OCI-LY7 (cell line): ENCODE measurements around the gene HLA-DPA1. TPM values are rescaled to one million over a fixed set of nuclear protein-coding genes. Genes with fewer than 3 reads are reported as not detected.

Source experiments
- BruUV-seq: library from RNA; stranded (reverse); fragments of 400-500 nt; replicated peaks from 2 replicates; lab custom pipeline; 2021; lab: Mats Ljungman, UMichigan
- CTCF ChIA-PET: fragments of 300-600 bp; sonication (Branson Sonifier 250); formaldehyde crosslinking; loops from one replicate; lab custom pipeline; 2022; ENCODE audit warnings: antibody characterized with exemption; ENCODE audit not compliant: unreplicated experiment; lab: Charles Lee
- POLR2A ChIA-PET: fragments of 300-600 bp; sonication (Branson Sonifier 250); formaldehyde crosslinking; loops from one replicate; lab custom pipeline; 2022; ENCODE audit warnings: antibody characterized with exemption; lab: Charles Lee
- DNase-seq: peaks from one replicate; pipeline ENCODE4 v3.0.0-alpha.2; 2015; ENCODE audit warnings: low spot score
- H2AFZ ChIP-seq: fragments of 200-600 bp; sonication (generic), shearing (Covaris generic); 2 replicates; pipeline ENCODE4 v1.6.1; 2014; ENCODE audit warnings: mild to moderate bottlenecking, antibody characterized with exemption, low read length, moderate library complexity
- H3K27ac ChIP-seq: fragments of 200-600 bp; sonication (generic); 2 replicates; pipeline ENCODE4 v1.5.1; 2014; ENCODE audit warnings: mixed run types, low read depth, mild to moderate bottlenecking, moderate library complexity, low read length, inconsistent platforms; ENCODE audit not compliant: poor library complexity, severe bottlenecking
- H3K36me3 ChIP-seq: fragments of 200-600 bp; sonication (generic); 2 replicates; pipeline ENCODE4 v1.6.1; 2014; ENCODE audit warnings: mild to moderate bottlenecking, antibody characterized with exemption, low read length, moderate library complexity, mixed read lengths; ENCODE audit not compliant: insufficient read depth
- H3K4me1 ChIP-seq: fragments of 200-600 bp; sonication (generic); 2 replicates; pipeline ENCODE4 v1.5.1; 2014; ENCODE audit warnings: mild to moderate bottlenecking, low read length; ENCODE audit not compliant: insufficient read depth, poor library complexity, severe bottlenecking
- H3K4me2 ChIP-seq: fragments of 200-600 bp; sonication (generic); 2 replicates; pipeline ENCODE4 v1.6.1; 2014; ENCODE audit warnings: mild to moderate bottlenecking, low read length
- H3K4me3 ChIP-seq: fragments of 200-600 bp; sonication (generic); 2 replicates; pipeline ENCODE4 v1.5.1; 2014; ENCODE audit warnings: mild to moderate bottlenecking, low read depth, low read length; ENCODE audit not compliant: poor library complexity, severe bottlenecking
- H3K79me2 ChIP-seq: fragments of 200-600 bp; sonication (generic); 2 replicates; pipeline ENCODE4 v1.6.1; 2016; ENCODE audit warnings: low read depth, mild to moderate bottlenecking, low read length, moderate library complexity, mixed read lengths; ENCODE audit not compliant: insufficient read depth
- H3K9me2 ChIP-seq: fragments of 200-600 bp; sonication (generic); 2 replicates; pipeline ENCODE4 v1.6.1; 2016; ENCODE audit warnings: mild to moderate bottlenecking, low read length, mixed read lengths; ENCODE audit not compliant: insufficient read depth
- H3K9me3 ChIP-seq: fragments of 200-600 bp; sonication (generic); 2 replicates; pipeline ENCODE4 v1.6.1; 2014; ENCODE audit warnings: mild to moderate bottlenecking, mixed run types, low read length, mixed read lengths
- H4K20me1 ChIP-seq: fragments of 200-600 bp; sonication (generic); 2 replicates; pipeline ENCODE4 v1.6.1; 2014; ENCODE audit warnings: mild to moderate bottlenecking, antibody characterized with exemption, low read length, moderate library complexity, mixed read lengths; ENCODE audit not compliant: insufficient read depth
- CTCF ChIP-seq: fragments of 200-600 bp; sonication (generic); conservative IDR thresholded peaks from 2 replicates; pipeline ENCODE4 v1.5.1; 2014; ENCODE audit warnings: mild to moderate bottlenecking, antibody characterized with exemption, low read length, moderate library complexity, mixed read lengths
- EZH2phosphoT487 ChIP-seq: fragments of 200-600 bp; sonication (generic); IDR thresholded peaks from 2 replicates; pipeline ENCODE4 v1.6.1; 2018; ENCODE audit warnings: low read depth, borderline replicate concordance, mild to moderate bottlenecking, mixed run types, antibody characterized with exemption, low read length, moderate library complexity, mixed read lengths
- intact Hi-C: fragments of 100-400 bp; cut with micrococcal nuclease; formaldehyde crosslinking; loops from one replicate; pipeline ENCODE4 v1.10.0; 2022; ENCODE audit not compliant: unreplicated experiment
- total RNA-seq, 2 experiments: library from RNA; depleted of rRNA in 1 of 2; stranded (reverse); fragments of >200 nt in 1 of 2; shearing (Covaris generic) in 1 of 2; gene quantifications; 2 replicates each; pipeline ENCODE4 v1.2.3, GENCODE V29; 2014 to 2022

Gene HLA-DPA1
- total RNA-seq, 2 experiments from 2014 or later = 253 to 388 TPM

- TF ChIP-seq CTCF = peak; percentile 41; the same call in 1 of the 2 replicates
- TF ChIP-seq EZH2phosphoT487 = no peak
- peaks cover 46% of the 10 kb centered on the region for H3K79me2 ChIP-seq
- peaks cover 12% of the 10 kb centered on the region; the same call in 1 of the 2 replicates for H4K20me1 ChIP-seq
- peaks cover 18% of the 10 kb centered on the region for H3K4me1 ChIP-seq
- intact Hi-C loops = no loop called here
- CTCF ChIA-PET = no interaction called here
- POLR2A ChIA-PET = no interaction called here
- H2AFZ ChIP-seq = no peak overlapping the region
- H3K36me3 ChIP-seq = peaks cover 81% of the 10 kb centered on the region
- BruUV-seq = no TSS peak
- no peak overlapping the region for H3K27ac ChIP-seq
- H3K9me2 ChIP-seq = no peaks in the 10 kb centered on the region
- H3K9me3 ChIP-seq = no peaks in the 10 kb centered on the region
- H3K4me2 ChIP-seq = no peak overlapping the region
- no peak for DNase-seq
- no peak overlapping the region for H3K4me3 ChIP-seq
These were observed 4.3 kb downstream of the HLA-DPA1 start for GRCh38 chr6:33069021-33069738.

- Histone ChIP-seq H3K36me3 (peaks cover 95% of the 10 kb centered on the region), H3K79me2 (peaks cover 24% of the 10 kb centered on the region), H3K9me2 (no peaks in the 10 kb centered on the region), H3K4me1 (peaks cover 24% of the 10 kb centered on the region), H3K4me2 (no peak overlapping the region), H3K27ac (no peak overlapping the region), H4K20me1 (peaks cover 11% of the 10 kb centered on the region; the same call in 1 of the 2 replicates), H3K4me3 (no peak overlapping the region), H3K9me3 (peaks cover 12% of the 10 kb centered on the region), H2AFZ (no peak overlapping the region)
- no TSS peak for BruUV-seq
- no peak for TF ChIP-seq CTCF
- TF ChIP-seq EZH2phosphoT487 = no peak
- ChIA-PET POLR2A (no interaction called here), CTCF (no interaction called here)
- intact Hi-C loops = no loop called here
- no peak for DNase-seq
These were observed 6.4 kb downstream of the HLA-DPA1 start for GRCh38 chr6:33066917-33067521.

- intact Hi-C loops = no loop called here
- H3K36me3 ChIP-seq = peaks cover 78% of the 10 kb centered on the region
- POLR2A ChIA-PET = interaction anchor here (0.5 kb wide), 1 partner anchor 36 kb away, joined by 3 read pairs; no protein-coding TSS in a partner anchor
- H3K79me2 ChIP-seq = peaks cover 7% of the 10 kb centered on the region
- BruUV-seq = no TSS peak
- H3K9me3 ChIP-seq = peaks cover 18% of the 10 kb centered on the region
- H3K4me3 ChIP-seq = no peak overlapping the region
- H3K27ac ChIP-seq = no peak overlapping the region
- no peak for TF ChIP-seq CTCF
- TF ChIP-seq EZH2phosphoT487 = no peak
- no peaks in the 10 kb centered on the region for H3K9me2 ChIP-seq
- H3K4me1 ChIP-seq = peaks cover 21% of the 10 kb centered on the region
- CTCF ChIA-PET = no interaction called here
- DNase-seq = no peak
- H4K20me1 ChIP-seq = peaks cover 3% of the 10 kb centered on the region; the same call in 1 of the 2 replicates
- H2AFZ ChIP-seq = no peak overlapping the region
- H3K4me2 ChIP-seq = no peak overlapping the region
These were observed 8.1 kb downstream of the HLA-DPA1 start for GRCh38 chr6:33065312-33065711.
